ENCODE measurements around the gene IQCK. TPM values are rescaled to one million over a fixed set of nuclear protein-coding genes. Genes with fewer than 3 reads are reported as not detected.
A peak's percentile ranks its signal among the peaks of the same experiment; 100 is the strongest.

The IQCK gene
- total RNA-seq, 6 donors from 2014 or later = 9.3 to 50.3 (median 18.3) TPM

DNA sequence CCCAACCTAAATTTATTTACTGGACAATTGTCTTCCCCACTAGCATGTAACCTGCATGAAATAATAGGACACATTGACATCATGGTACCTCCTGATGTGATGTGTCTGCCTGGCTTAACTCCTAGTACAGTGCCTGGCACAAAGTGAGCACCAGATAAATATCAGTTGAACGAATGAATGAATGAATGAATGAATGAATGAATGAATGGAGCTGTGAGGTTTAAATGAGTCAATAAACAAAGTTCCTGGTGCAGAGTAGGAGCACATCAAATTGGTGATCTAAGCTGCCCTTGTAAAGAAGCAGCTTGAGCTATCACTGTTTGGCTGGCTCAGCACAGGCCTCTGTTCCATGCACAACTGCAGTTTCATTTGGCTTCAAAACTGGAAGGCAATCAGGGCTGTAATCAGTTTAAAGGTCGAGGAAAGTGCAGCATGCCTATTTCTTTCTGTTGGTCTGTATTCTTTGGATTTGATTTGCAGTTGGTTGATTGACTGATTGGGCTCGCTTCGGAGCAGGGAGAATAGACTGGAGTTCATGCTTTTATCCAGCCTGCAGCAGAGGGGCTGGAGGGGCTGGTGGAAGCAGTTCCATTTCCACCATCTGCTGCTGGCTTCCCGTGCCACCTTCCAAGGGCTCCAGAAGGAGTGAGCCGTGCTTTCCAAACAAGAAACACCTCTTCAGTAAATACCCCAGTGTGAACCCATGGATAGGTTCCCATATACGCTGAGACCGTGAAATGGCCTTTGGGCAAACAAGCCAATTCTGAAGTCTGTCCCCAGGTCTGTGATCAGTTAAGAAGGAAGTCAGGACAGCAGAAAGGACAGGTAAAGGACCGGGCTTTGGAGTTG is 112.0 kb downstream of the IQCK start:
- Histone ChIP-seq H3K27me3 (no peaks in the 10 kb centered on the region), H3K36me3 (no peaks in the 10 kb centered on the region), H3K4me3 (no peak overlapping the region), H3K27ac (no peak overlapping the region), H3K9me3 (no peaks in the 10 kb centered on the region), H3K4me1 (no peaks in the 10 kb centered on the region)
- ATAC-seq (ENCODE audit: low FRiP score in 2 of 2) (no peak), DNase-seq (no peak)
- TF ChIP-seq, protein P1, sequence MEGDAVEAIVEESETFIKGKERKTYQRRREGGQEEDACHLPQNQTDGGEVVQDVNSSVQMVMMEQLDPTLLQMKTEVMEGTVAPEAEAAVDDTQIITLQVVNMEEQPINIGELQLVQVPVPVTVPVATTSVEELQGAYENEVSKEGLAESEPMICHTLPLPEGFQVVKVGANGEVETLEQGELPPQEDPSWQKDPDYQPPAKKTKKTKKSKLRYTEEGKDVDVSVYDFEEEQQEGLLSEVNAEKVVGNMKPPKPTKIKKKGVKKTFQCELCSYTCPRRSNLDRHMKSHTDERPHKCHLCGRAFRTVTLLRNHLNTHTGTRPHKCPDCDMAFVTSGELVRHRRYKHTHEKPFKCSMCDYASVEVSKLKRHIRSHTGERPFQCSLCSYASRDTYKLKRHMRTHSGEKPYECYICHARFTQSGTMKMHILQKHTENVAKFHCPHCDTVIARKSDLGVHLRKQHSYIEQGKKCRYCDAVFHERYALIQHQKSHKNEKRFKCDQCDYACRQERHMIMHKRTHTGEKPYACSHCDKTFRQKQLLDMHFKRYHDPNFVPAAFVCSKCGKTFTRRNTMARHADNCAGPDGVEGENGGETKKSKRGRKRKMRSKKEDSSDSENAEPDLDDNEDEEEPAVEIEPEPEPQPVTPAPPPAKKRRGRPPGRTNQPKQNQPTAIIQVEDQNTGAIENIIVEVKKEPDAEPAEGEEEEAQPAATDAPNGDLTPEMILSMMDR (IDR thresholded peaks at IDR 0.05) = no peak
- TF ChIP-seq POLR2AphosphoS5 (IDR thresholded peaks at IDR 0.05) = no peak
- TF ChIP-seq EP300 (IDR thresholded peaks at IDR 0.05) = no peak
- no peak for TF ChIP-seq POLR2A (IDR thresholded peaks at IDR 0.05)
- WGBS, 2 donors = 79 to 86% methylated on average over 7 to 9 of the region's 9 CpGs

- Histone ChIP-seq H3K4me1 (no peaks in the 10 kb centered on the region), H3K9me3 (no peaks in the 10 kb centered on the region), H3K36me3 (no peaks in the 10 kb centered on the region), H3K4me3 (no peak overlapping the region), H3K27ac (no peak overlapping the region), H3K27me3 (no peaks in the 10 kb centered on the region)
- no peak for TF ChIP-seq POLR2A (IDR thresholded peaks at IDR 0.05)
- no peak for TF ChIP-seq POLR2AphosphoS5 (IDR thresholded peaks at IDR 0.05)
- no peak for TF ChIP-seq EP300 (IDR thresholded peaks at IDR 0.05)
- TF ChIP-seq, protein P1 (IDR thresholded peaks at IDR 0.05) = no peak
- ATAC-seq (ENCODE audit: low FRiP score in 2 of 2) = no peak
- 63 to 65% methylated on average over 5 of the region's 5 CpGs for WGBS, 2 donors
- no peak for DNase-seq
Observed at GRCh38 chr16:19830902-19831560, 113.0 kb downstream of the IQCK start.

DNA sequence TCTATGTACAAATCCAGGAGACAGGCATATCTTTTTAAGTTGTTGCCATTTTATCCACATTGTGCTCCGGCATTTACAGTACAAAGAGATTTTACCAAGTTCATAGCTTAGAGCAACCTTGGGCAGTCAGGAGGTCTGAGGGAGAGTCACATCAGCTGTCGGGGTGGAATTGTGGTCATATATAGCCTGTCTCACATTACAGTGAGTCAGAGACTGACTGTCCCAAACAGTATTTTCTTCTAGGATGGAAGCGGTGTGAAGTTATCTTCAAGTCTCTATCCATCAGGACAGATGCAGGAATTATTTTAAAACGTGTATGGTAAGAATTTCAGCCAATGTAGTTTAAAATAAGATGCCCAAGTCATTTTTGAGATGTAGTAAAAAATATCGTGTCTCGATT is 113.6 kb downstream of the IQCK start:
- Histone ChIP-seq H3K4me3 (no peak overlapping the region), H3K36me3 (no peaks in the 10 kb centered on the region), H3K27ac (no peak overlapping the region), H3K4me1 (no peaks in the 10 kb centered on the region), H3K27me3 (no peaks in the 10 kb centered on the region), H3K9me3 (no peaks in the 10 kb centered on the region)
- WGBS, 2 donors = 83 to 91% methylated on average over 6 of the region's 6 CpGs
- no peak for DNase-seq
- TF ChIP-seq EP300 (IDR thresholded peaks at IDR 0.05) = no peak
- TF ChIP-seq, protein P1 (IDR thresholded peaks at IDR 0.05) = no peak
- peak in 1 of 2 donors; percentile 58 for ATAC-seq (ENCODE audit: low FRiP score in 2 of 2)

GRCh38 chr16:19833176-19833575 is 115.1 kb downstream of the IQCK start:
- TF ChIP-seq, protein P1 (IDR thresholded peaks at IDR 0.05) = no peak
- TF ChIP-seq POLR2AphosphoS5 (IDR thresholded peaks at IDR 0.05) = no peak
- TF ChIP-seq POLR2A (IDR thresholded peaks at IDR 0.05) = no peak
- TF ChIP-seq EP300 (IDR thresholded peaks at IDR 0.05) = no peak
- no peaks in the 10 kb centered on the region for H3K36me3 ChIP-seq
- H3K27me3 ChIP-seq = no peaks in the 10 kb centered on the region
- no peak overlapping the region for H3K4me3 ChIP-seq
- WGBS, 2 donors = 69 to 75% methylated on average over 3 of the region's 3 CpGs
- DNase-seq (no peak), ATAC-seq (ENCODE audit: low FRiP score in 2 of 2) (no peak)
- no peaks in the 10 kb centered on the region for H3K4me1 ChIP-seq
- H3K27ac ChIP-seq = no peak overlapping the region
- no peaks in the 10 kb centered on the region for H3K9me3 ChIP-seq

Measured in upper lobe of left lung (tissue), 6 donors.